Thoracic aorta (tissue), 2 donors: ENCODE data around the gene SPRY2. TPM values are rescaled to one million over a fixed set of nuclear protein-coding genes. Genes with fewer than 3 reads are reported as not detected.
A peak's percentile ranks its signal among the peaks of the same experiment; 100 is the strongest.

ENCODE experiments used
- ATAC-seq: fragments of 150-250 bp; one replicate; pipeline ENCODE4 v1.8.0; 2017; ENCODE audit warnings: low read depth; ENCODE audit not compliant: insufficient number of reproducible peaks, low FRiP score
- DNase-seq: peaks from one replicate; pipeline ENCODE4 v3.0.0-alpha.2; 2020; ENCODE audit warnings: low spot score
- H3K27ac ChIP-seq, 2 donors: fragments of 200-600 bp; sonication (generic); 1 replicate in 1 of 2; 2 replicates in 1 of 2; pipeline ENCODE4 v1.5.1; 2016; ENCODE audit warnings: mild to moderate bottlenecking in 2 of 2, moderate library complexity in 2 of 2
- H3K27me3 ChIP-seq: fragments of 200-600 bp; sonication (generic); replicated peaks from 2 replicates; pipeline ENCODE4 v1.6.0; 2016; ENCODE audit warnings: mild to moderate bottlenecking; ENCODE audit not compliant: insufficient read depth
- H3K36me3 ChIP-seq: fragments of 200-600 bp; sonication (generic); one replicate; pipeline ENCODE4 v1.5.1; 2016
- H3K4me1 ChIP-seq, 2 donors: fragments of 200-600 bp; sonication (generic); 1 replicate in 1 of 2; 2 replicates in 1 of 2; pipeline versions ENCODE4 v1.5.1 to v1.6.0; 2016; ENCODE audit warnings: low read depth in 2 of 2, mild to moderate bottlenecking in 1 of 2; ENCODE audit not compliant: control insufficient read depth in 1 of 2
- H3K4me3 ChIP-seq: fragments of 200-600 bp; sonication (generic); 2 replicates; pipeline ENCODE4 v1.5.1; 2016; ENCODE audit warnings: mild to moderate bottlenecking
- H3K9me3 ChIP-seq: fragments of 200-600 bp; sonication (generic); 2 replicates; pipeline ENCODE4 v1.5.1; 2016
- CTCF ChIP-seq: fragments of 200-600 bp; sonication (generic); IDR thresholded peaks from one replicate; pipeline ENCODE4 v1.5.1; 2019; ENCODE audit warnings: antibody characterized with exemption
- total RNA-seq, 2 donors: library from RNA; depleted of rRNA; stranded (reverse); fragments of >200 nt; gene quantifications; one replicate each; pipeline versions ENCODE4 v1.1.0 to v1.2.3, GENCODE V29; 2016

Gene SPRY2
- total RNA-seq, 2 donors from 2014 or later, result 28.2 to 49.2 TPM

GRCh38 chr13:80334597-80335260, 6.2 kb downstream of the SPRY2 start:
- Histone ChIP-seq H3K27me3 (no peaks in the 10 kb centered on the region), H3K4me1 (peaks cover 4 to 24% of the 10 kb centered on the region in 2 donors), H3K9me3 (no peaks in the 10 kb centered on the region), H3K4me3 (no peak overlapping the region), H3K27ac (peak overlapping the region in 1 of 2 donors; percentile 17), H3K36me3 (no peaks in the 10 kb centered on the region)
- TF ChIP-seq CTCF, result no peak
- ATAC-seq (no peak), DNase-seq (no peak)

- TF ChIP-seq CTCF, result no peak
- H3K4me1 ChIP-seq, result peaks cover 2 to 16% of the 10 kb centered on the region in 2 donors
- no peak overlapping the region for H3K27ac ChIP-seq
- H3K4me3 ChIP-seq, result no peak overlapping the region
- DNase-seq (no peak), ATAC-seq (no peak)
- no peaks in the 10 kb centered on the region for H3K27me3 ChIP-seq
- H3K9me3 ChIP-seq, result no peaks in the 10 kb centered on the region
- no peaks in the 10 kb centered on the region for H3K36me3 ChIP-seq
Observed at GRCh38 chr13:80331984-80332383, 8.9 kb downstream of the SPRY2 start.

- Histone ChIP-seq H3K4me1 (no peaks in the 10 kb centered on the region), H3K27me3 (no peaks in the 10 kb centered on the region), H3K27ac (no peak overlapping the region), H3K9me3 (no peaks in the 10 kb centered on the region), H3K4me3 (no peak overlapping the region), H3K36me3 (no peaks in the 10 kb centered on the region)
- no peak for ATAC-seq
- no peak for DNase-seq
- TF ChIP-seq CTCF, result no peak
Observed at GRCh38 chr13:80329250-80329649, 11.7 kb downstream of the SPRY2 start.

- Histone ChIP-seq H3K36me3 (no peaks in the 10 kb centered on the region), H3K4me1 (peaks cover 0 to 1% of the 10 kb centered on the region in 2 donors), H3K27me3 (no peaks in the 10 kb centered on the region), H3K9me3 (no peaks in the 10 kb centered on the region), H3K27ac (no peak overlapping the region), H3K4me3 (no peak overlapping the region)
- DNase-seq (no peak), ATAC-seq (no peak)
- no peak for TF ChIP-seq CTCF
Observed at GRCh38 chr13:80319004-80319403, 21.9 kb downstream of the SPRY2 start.

GRCh38 chr13:80314711-80315653, 25.9 kb downstream of the SPRY2 start:
- Histone ChIP-seq H3K36me3 (no peaks in the 10 kb centered on the region), H3K9me3 (no peaks in the 10 kb centered on the region), H3K4me3 (no peak overlapping the region), H3K4me1 (peaks cover 0 to 6% of the 10 kb centered on the region in 2 donors), H3K27ac (no peak overlapping the region), H3K27me3 (no peaks in the 10 kb centered on the region)
- no peak for DNase-seq
- TF ChIP-seq CTCF, result no peak
- ATAC-seq, result no peak
